ENCODE measurements around the gene POU4F3. TPM values are rescaled to one million over a fixed set of nuclear protein-coding genes. Genes with fewer than 3 reads are reported as not detected.

Gene POU4F3
- total RNA-seq, 1 donor from 2014 or later, result 0.18 TPM

DNA sequence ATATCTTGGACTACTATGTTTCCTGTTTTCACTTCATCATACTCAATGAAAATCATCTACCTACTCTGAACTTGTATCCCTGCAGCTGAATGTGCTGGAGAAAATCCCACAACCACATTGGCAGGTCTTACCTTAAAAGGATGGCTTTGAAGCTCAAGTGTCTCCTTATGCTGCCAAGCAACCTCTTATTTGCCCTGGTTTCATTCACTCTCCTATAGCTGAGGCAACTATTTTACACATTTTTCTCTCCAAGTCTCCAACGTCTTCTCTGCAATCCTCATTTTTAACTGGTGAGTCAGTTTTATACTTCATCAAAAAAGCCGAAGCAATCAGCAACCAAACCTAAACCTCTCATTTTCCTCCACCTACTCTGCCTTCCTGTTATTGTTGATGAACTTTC, 49.7 kb downstream of the POU4F3 start:
- Histone ChIP-seq H3K27ac (ENCODE audit: low read depth, low read length) (no peak overlapping the region), H3K36me3 (ENCODE audit: insufficient read depth, low read length) (no peaks in the 10 kb centered on the region), H3K9ac (ENCODE audit: low read length) (no peak overlapping the region), H3K4me1 (ENCODE audit: insufficient read depth, low read length) (peaks cover 4% of the 10 kb centered on the region), H3K79me2 (ENCODE audit: insufficient read depth, low read length) (no peaks in the 10 kb centered on the region), H2AFZ (ENCODE audit: low read depth, low read length) (no peak overlapping the region), H3K4me2 (ENCODE audit: low read length) (peak overlapping the region; percentile 59), H4K20me1 (ENCODE audit: insufficient read depth, low read length) (no peaks in the 10 kb centered on the region), H3K27me3 (ENCODE audit: insufficient read depth, low read length) (no peaks in the 10 kb centered on the region), H3K4me3 (ENCODE audit: insufficient read depth, low read depth, low read length) (no peak overlapping the region), H3K9me3 (ENCODE audit: insufficient read depth, low read depth, low read length) (no peaks in the 10 kb centered on the region)
- Mint-ChIP-seq H3K27ac (ENCODE audit: unreplicated experiment) (no peak overlapping the region), H3K36me3 (ENCODE audit: low read depth, unreplicated experiment) (no peaks in the 10 kb centered on the region), H3K4me1 (ENCODE audit: low read depth, unreplicated experiment) (no peaks in the 10 kb centered on the region), H3K9me3 (ENCODE audit: unreplicated experiment) (no peaks in the 10 kb centered on the region), H3K27me3 (ENCODE audit: low read depth, unreplicated experiment) (peaks cover 8% of the 10 kb centered on the region), H3K4me3 (ENCODE audit: unreplicated experiment) (no peak overlapping the region)
- DNase-seq (ENCODE audit: low read depth) (peak; percentile 84), FAIRE-seq (peak; percentile 17)
- TF ChIP-seq, protein P1, sequence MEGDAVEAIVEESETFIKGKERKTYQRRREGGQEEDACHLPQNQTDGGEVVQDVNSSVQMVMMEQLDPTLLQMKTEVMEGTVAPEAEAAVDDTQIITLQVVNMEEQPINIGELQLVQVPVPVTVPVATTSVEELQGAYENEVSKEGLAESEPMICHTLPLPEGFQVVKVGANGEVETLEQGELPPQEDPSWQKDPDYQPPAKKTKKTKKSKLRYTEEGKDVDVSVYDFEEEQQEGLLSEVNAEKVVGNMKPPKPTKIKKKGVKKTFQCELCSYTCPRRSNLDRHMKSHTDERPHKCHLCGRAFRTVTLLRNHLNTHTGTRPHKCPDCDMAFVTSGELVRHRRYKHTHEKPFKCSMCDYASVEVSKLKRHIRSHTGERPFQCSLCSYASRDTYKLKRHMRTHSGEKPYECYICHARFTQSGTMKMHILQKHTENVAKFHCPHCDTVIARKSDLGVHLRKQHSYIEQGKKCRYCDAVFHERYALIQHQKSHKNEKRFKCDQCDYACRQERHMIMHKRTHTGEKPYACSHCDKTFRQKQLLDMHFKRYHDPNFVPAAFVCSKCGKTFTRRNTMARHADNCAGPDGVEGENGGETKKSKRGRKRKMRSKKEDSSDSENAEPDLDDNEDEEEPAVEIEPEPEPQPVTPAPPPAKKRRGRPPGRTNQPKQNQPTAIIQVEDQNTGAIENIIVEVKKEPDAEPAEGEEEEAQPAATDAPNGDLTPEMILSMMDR (IDR thresholded peaks at IDR 0.05; ENCODE audit: insufficient read depth, low read depth, low read length), result no peak
- no peak for TF ChIP-seq EZH2 (IDR thresholded peaks at IDR 0.05; ENCODE audit: insufficient read depth, low read length)

DNA sequence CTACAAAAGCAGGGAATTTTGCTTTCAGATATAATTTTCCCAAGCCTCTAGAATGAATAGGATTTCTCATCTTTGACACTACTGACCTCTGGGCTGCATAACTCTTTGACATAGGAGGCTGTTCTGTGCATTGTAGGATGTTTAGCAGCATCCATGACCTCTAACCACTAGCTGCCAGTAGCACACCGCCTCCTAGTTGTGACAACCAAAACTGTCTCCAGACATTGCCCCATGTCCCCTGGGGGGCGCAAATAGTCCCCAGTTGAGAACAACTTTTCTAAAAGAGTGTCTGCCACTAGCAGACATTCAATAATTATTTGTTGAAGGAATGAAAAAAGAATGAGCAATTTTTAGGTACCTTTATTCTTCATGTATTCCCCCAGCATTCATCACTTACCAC, 51.8 kb downstream of the POU4F3 start:
- no peak overlapping the region for H3K4me3 Mint-ChIP-seq (ENCODE audit: unreplicated experiment)
- H3K27ac ChIP-seq (ENCODE audit: low read depth, low read length), result no peak overlapping the region
- no peak overlapping the region for H3K4me3 ChIP-seq (ENCODE audit: insufficient read depth, low read depth, low read length)
- H3K9ac ChIP-seq (ENCODE audit: low read length), result no peak overlapping the region
- H3K27me3 ChIP-seq (ENCODE audit: insufficient read depth, low read length), result peaks cover 7% of the 10 kb centered on the region
- peaks cover 2% of the 10 kb centered on the region for H3K4me1 Mint-ChIP-seq (ENCODE audit: low read depth, unreplicated experiment)
- peaks cover 2% of the 10 kb centered on the region for H3K27me3 Mint-ChIP-seq (ENCODE audit: low read depth, unreplicated experiment)
- no peaks in the 10 kb centered on the region for H3K9me3 Mint-ChIP-seq (ENCODE audit: unreplicated experiment)
- H3K9me3 ChIP-seq (ENCODE audit: insufficient read depth, low read depth, low read length), result no peaks in the 10 kb centered on the region
- no peak overlapping the region for H2AFZ ChIP-seq (ENCODE audit: low read depth, low read length)
- H3K4me1 ChIP-seq (ENCODE audit: insufficient read depth, low read length), result peaks cover 4% of the 10 kb centered on the region
- TF ChIP-seq, protein P1 (IDR thresholded peaks at IDR 0.05; ENCODE audit: insufficient read depth, low read depth, low read length), result no peak
- no peak for TF ChIP-seq EZH2 (IDR thresholded peaks at IDR 0.05; ENCODE audit: insufficient read depth, low read length)
- FAIRE-seq (no peak), DNase-seq (ENCODE audit: low read depth) (no peak)
- H3K79me2 ChIP-seq (ENCODE audit: insufficient read depth, low read length), result no peaks in the 10 kb centered on the region
- H3K36me3 Mint-ChIP-seq (ENCODE audit: low read depth, unreplicated experiment), result no peaks in the 10 kb centered on the region
- H3K27ac Mint-ChIP-seq (ENCODE audit: unreplicated experiment), result no peak overlapping the region
- H3K4me2 ChIP-seq (ENCODE audit: low read length), result no peak overlapping the region
- H4K20me1 ChIP-seq (ENCODE audit: insufficient read depth, low read length), result no peaks in the 10 kb centered on the region
- no peaks in the 10 kb centered on the region for H3K36me3 ChIP-seq (ENCODE audit: insufficient read depth, low read length)

Other genes with a start within 250 kb of the POU4F3 start
- 2.0 and 2.7 TPM in 2 replicates for gene PLAC8L1, start 233.3 kb upstream of the POU4F3 start, total RNA-seq
- 163 and 165 TPM in 2 replicates for gene LARS1, start 156.2 kb upstream of the POU4F3 start, total RNA-seq
- gene RBM27, start 135.2 kb upstream of the POU4F3 start, total RNA-seq, result 21.1 and 24.4 TPM in 2 replicates
- gene TCERG1, start 108.5 kb downstream of the POU4F3 start, total RNA-seq, result 53.1 and 66.0 TPM in 2 replicates
- gene GPR151, start 177.4 kb downstream of the POU4F3 start, total RNA-seq, result not detected in 2 replicates